ES-I3 (cell line): ENCODE data around the gene EDIL3.
"Not testable (repeated sequence)": the region's sequence is repeated elsewhere in the genome, so short reads cannot be mapped to it uniquely, and the experiment has no call there.

ENCODE experiments used
- H3K36me3 ChIP-seq: 2 replicates; pipeline ENCODE4 v1.6.1; 2013; ENCODE audit warnings: mild to moderate bottlenecking, low read length, control low read depth, moderate library complexity; ENCODE audit not compliant: insufficient read depth
- H3K4me1 ChIP-seq: 2 replicates; pipeline ENCODE4 v1.6.1; 2013; ENCODE audit warnings: mild to moderate bottlenecking, control low read depth, low read length; ENCODE audit not compliant: insufficient read depth
- H3K9ac ChIP-seq: 2 replicates; pipeline ENCODE4 v1.6.1; 2013; ENCODE audit warnings: low read depth, mild to moderate bottlenecking, low read length, moderate library complexity
- H3K9me3 ChIP-seq: 2 replicates; pipeline ENCODE4 v1.6.1; 2013; ENCODE audit warnings: mild to moderate bottlenecking, low read length, moderate library complexity; ENCODE audit not compliant: control insufficient read depth, insufficient read depth

The EDIL3 gene

DNA sequence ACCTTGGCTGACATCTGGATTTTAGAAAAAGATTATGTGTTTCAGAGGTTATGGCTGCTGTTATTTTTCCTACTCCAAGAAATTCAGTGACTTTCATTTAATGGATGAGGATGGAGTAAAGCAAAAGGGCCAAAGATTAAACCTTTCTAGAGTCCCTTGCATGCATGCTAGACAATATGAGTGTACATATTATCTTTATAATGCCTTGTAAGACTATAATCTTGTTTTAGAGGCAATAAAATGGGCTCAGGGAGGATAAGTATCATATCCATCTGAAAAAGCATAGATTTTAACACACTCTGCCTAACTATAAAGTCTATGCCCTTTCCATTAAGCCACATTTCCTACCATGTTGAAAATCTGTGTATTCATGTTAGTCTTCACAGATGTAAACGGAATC lies 199.8 kb downstream of the EDIL3 start:
- Histone ChIP-seq H3K4me1 (no peaks in the 10 kb centered on the region), H3K36me3 (no peaks in the 10 kb centered on the region; the same call in 1 of the 2 replicates), H3K9me3 (no peaks in the 10 kb centered on the region), H3K9ac (no peak overlapping the region)

GRCh38 chr5:84181093-84181492 lies 203.6 kb downstream of the EDIL3 start:
- Histone ChIP-seq H3K9me3 (no peaks in the 10 kb centered on the region), H3K4me1 (no peaks in the 10 kb centered on the region), H3K36me3 (no peaks in the 10 kb centered on the region; the same call in 1 of the 2 replicates), H3K9ac (no peak overlapping the region)

DNA sequence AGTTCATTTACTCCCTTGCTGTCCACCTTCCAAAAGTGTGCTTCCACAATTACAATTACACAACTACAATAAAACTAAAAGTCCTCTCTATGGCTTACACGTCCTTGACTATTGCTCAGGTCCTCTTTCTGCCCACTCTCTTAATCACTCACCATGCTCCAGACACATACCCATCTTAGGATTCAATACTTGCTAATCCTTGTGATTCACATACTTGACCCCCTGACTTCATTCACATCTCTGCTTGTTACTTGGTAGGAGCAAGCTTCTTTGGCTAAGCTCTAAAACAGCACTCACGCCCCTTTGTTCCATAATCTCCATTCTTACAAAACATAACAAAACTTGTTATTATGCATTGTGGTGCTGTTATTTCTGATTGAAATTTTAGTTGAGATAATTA lies 215.8 kb downstream of the EDIL3 start:
- H3K9me3 ChIP-seq, result no peaks in the 10 kb centered on the region
- H3K4me1 ChIP-seq, result no peaks in the 10 kb centered on the region
- peaks cover 1% of the 10 kb centered on the region; the same call in 1 of the 2 replicates for H3K36me3 ChIP-seq
- no peak overlapping the region for H3K9ac ChIP-seq

GRCh38 chr5:84163671-84164070 lies 221.0 kb downstream of the EDIL3 start:
- H3K4me1 ChIP-seq, result no peaks in the 10 kb centered on the region
- no peaks in the 10 kb centered on the region for H3K36me3 ChIP-seq
- no peak overlapping the region for H3K9ac ChIP-seq
- H3K9me3 ChIP-seq, result no peaks in the 10 kb centered on the region

DNA sequence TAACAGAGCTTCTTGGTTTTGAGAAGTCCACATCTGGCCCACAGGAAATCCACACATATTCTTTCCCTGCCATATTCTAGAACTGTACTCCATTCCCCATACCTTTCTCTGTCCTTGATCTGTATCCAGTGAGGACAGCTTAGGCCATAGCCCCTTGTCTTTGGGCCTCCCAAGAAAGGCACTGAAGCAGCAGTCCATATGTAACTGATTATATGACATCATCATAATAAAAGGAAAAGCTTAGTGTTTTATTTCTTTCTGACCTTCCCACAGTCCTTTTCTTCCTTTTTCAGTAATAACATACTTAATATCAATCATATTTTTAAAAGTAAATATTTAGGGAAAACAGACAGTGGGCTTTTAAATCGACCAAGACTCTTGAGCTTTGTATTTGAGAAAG lies 222.0 kb downstream of the EDIL3 start:
- H3K4me1 ChIP-seq, result no peaks in the 10 kb centered on the region
- no peak overlapping the region for H3K9ac ChIP-seq
- no peaks in the 10 kb centered on the region for H3K36me3 ChIP-seq
- H3K9me3 ChIP-seq, result no peaks in the 10 kb centered on the region

DNA sequence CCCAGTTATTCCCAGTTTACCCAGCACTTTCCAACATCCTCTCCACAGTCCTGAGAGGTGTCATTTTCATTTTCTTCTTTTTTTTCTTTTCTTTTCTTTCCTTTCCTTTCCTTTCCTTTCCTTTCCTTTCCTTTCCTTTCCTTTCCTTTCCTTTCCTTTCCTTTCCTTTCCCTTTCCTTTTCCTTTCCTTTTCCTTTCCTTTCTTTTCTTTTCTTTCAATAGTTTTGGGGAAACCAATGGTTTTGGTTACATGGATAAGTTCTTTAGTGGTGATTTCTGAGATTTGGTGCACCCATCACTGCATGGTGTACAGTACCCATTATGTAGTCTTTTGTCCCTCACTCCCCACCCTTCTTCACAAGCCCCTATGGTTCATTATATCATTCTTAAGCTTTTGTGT lies 224.0 kb downstream of the EDIL3 start:
- H3K4me1 ChIP-seq, H3K36me3 ChIP-seq, H3K9ac ChIP-seq, H3K9me3 ChIP-seq: not testable (repeated sequence)

DNA sequence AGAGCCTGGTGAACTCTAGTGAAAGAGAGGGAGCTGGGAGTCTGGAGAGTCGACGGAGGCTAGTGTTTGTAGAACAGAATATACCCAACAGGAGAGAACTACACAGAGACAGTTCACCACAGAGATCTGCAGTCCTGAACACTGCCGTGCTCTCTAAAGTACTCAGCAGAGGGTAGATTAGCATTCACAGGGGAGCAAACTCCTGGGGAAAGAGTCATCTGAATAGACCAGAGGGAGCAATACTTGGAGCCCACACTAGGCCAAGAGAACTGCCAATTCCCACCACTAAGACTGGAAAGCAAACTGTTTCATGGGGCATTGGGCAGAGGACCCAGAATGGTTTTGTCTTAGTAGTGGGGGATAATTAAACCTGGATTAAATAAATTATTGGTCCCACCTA lies 235.6 kb downstream of the EDIL3 start:
- Histone ChIP-seq H3K9ac (no peak overlapping the region), H3K9me3 (no peaks in the 10 kb centered on the region), H3K36me3 (no peaks in the 10 kb centered on the region), H3K4me1 (no peaks in the 10 kb centered on the region)

GRCh38 chr5:84148651-84149050 lies 236.0 kb downstream of the EDIL3 start:
- Histone ChIP-seq H3K4me1 (no peaks in the 10 kb centered on the region), H3K36me3 (no peaks in the 10 kb centered on the region), H3K9me3 (no peaks in the 10 kb centered on the region), H3K9ac (no peak overlapping the region)

- H3K9ac ChIP-seq, result no peak overlapping the region
- no peaks in the 10 kb centered on the region for H3K4me1 ChIP-seq
- peaks cover 3% of the 10 kb centered on the region; the same call in 1 of the 2 replicates for H3K36me3 ChIP-seq
- H3K9me3 ChIP-seq, result no peaks in the 10 kb centered on the region
Observed at GRCh38 chr5:84137541-84137940, 247.1 kb downstream of the EDIL3 start.

DNA sequence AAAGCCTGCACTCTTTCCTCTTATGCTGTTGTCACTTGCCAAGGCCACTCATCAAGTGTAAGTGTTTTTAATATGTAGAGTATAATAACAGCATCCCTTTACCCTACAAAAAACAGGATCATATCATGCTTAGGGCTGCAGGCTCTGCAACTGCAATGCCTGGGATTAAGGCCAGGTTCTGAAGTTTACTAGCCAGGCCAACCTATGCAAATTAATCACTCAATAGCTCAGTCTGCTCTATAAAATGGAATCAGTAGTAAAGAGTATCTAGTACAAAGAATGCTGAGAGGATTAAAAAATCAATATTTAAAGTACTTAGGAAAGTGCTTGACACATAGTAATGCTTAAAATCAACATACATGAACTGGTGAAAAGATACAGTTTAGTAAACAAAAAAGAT lies 253.3 kb downstream of the EDIL3 start:
- Histone ChIP-seq H3K36me3 (peaks cover 3% of the 10 kb centered on the region; the same call in 1 of the 2 replicates), H3K9me3 (no peaks in the 10 kb centered on the region), H3K4me1 (no peaks in the 10 kb centered on the region), H3K9ac (no peak overlapping the region)

DNA sequence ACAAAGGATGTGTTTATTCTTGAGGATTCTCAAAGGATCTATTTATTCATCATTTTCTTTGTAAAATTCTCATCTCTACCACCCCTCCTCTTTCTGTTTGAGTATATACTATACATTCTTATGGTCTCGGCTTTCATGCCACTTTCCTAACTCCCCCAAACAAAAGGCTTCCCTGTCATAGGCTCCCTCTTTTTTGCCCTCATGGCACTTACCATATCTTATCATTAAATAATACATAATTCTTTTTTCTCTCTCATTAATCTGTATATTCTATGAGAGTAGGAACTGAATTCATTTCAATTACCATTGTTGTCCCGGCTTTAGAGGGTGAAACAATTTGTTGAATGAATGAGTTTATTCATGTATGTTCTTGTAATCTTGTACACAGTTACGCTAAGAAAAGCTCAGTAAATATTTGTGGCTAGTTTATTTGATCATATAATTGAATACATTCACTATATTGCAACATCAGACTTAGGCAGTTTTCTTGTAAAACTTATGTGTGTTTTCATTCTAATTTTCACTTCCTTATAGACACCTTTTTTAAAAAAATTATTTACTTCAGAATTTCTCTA lies 254.6 kb downstream of the EDIL3 start:
- H3K4me1 ChIP-seq, result no peaks in the 10 kb centered on the region
- no peak overlapping the region for H3K9ac ChIP-seq
- no peaks in the 10 kb centered on the region for H3K9me3 ChIP-seq
- no peaks in the 10 kb centered on the region for H3K36me3 ChIP-seq

DNA sequence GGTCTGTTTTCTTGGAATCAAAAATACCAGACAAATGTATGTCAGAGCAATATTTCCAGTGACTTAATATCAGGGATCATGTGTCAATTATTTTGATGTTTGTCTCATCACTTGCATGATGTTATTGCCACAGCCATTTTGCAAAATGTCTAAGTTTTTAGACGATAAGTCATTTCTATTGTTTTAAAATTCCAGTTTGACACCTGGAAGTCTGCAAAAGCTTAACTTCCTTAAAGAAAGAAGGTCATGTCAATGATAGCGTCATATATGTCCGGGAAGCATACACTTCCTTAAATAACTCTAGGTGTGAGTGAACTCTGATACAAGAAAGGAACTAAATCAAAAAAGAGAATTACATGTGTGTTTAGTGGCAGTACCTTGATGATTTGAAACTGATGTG lies 259.5 kb downstream of the EDIL3 start:
- H3K9ac ChIP-seq, result no peak overlapping the region
- H3K4me1 ChIP-seq, result no peaks in the 10 kb centered on the region
- H3K36me3 ChIP-seq, result no peaks in the 10 kb centered on the region
- H3K9me3 ChIP-seq, result no peaks in the 10 kb centered on the region

DNA sequence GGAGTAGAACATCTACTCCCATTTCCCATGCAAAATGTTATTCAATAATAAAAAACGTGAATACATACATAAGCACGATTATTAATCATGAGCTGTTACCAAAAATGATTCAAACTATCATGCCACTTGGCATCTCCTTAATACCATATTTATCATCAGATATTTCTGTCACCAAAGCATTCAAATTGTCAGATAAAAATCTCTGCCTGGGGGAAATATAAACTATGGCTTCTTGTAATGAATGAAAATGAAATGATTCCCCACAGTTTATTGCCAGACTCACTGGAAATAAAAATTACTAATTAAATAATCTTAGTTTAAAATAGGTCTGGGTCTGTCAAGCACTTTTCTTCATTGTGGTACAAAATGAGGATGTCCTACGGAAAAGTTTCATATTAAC lies 265.4 kb downstream of the EDIL3 start:
- H3K9ac ChIP-seq, result no peak overlapping the region
- no peaks in the 10 kb centered on the region for H3K36me3 ChIP-seq
- peaks cover 8% of the 10 kb centered on the region; the same call in 1 of the 2 replicates for H3K4me1 ChIP-seq
- no peaks in the 10 kb centered on the region for H3K9me3 ChIP-seq

GRCh38 chr5:84118551-84118950 lies 266.1 kb downstream of the EDIL3 start:
- Histone ChIP-seq H3K4me1 (peaks cover 16% of the 10 kb centered on the region), H3K9me3 (no peaks in the 10 kb centered on the region), H3K36me3 (no peaks in the 10 kb centered on the region), H3K9ac (no peak overlapping the region)

DNA sequence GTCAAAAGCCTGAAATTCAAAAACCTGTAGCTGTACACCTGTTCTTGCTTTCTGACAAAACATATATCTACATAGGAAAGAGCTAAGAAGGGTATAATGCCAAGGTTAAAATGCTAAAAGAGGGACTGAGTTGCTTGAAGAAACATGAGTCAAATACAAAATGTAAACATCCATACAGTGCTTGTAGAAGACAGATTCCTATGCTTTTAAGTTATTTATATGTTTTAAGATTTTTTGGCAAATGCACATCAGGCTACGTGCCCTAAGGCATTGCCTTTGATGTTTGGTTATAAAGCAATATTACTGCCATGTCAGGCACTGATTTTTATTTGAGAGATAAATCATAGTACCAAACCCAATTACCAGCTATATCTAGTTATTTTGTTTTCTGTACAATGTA lies 269.0 kb downstream of the EDIL3 start:
- no peaks in the 10 kb centered on the region for H3K9me3 ChIP-seq
- peaks cover 24% of the 10 kb centered on the region for H3K4me1 ChIP-seq
- no peak overlapping the region for H3K9ac ChIP-seq
- H3K36me3 ChIP-seq, result no peaks in the 10 kb centered on the region
